Neuronal stem cell (in vitro differentiated cells): Measurements from ENCODE around the gene ULBP3.

Source experiments
- DNase-seq: peaks from one replicate; pipeline ENCODE4 v3.0.0-alpha.2; 2013; ENCODE audit warnings: low spot score
- H2AFZ ChIP-seq: one replicate; pipeline ENCODE4 v1.6.1; 2013; ENCODE audit warnings: mild to moderate bottlenecking, low read length, inconsistent platforms
- H2AK5ac ChIP-seq: 2 replicates; pipeline ENCODE4 v1.6.1; 2013; ENCODE audit warnings: low read depth, mild to moderate bottlenecking, inconsistent platforms, low read length, moderate library complexity, mixed read lengths
- H2BK120ac ChIP-seq: 2 replicates; pipeline ENCODE4 v1.6.1; 2013; ENCODE audit warnings: low read depth, mild to moderate bottlenecking, inconsistent platforms, low read length, moderate library complexity, mixed read lengths
- H2BK12ac ChIP-seq: one replicate; pipeline ENCODE4 v1.6.1; 2013; ENCODE audit warnings: low read length, inconsistent platforms
- H2BK15ac ChIP-seq: 2 replicates; pipeline ENCODE4 v1.6.1; 2013; ENCODE audit warnings: mild to moderate bottlenecking, low read length, inconsistent platforms, mixed read lengths
- H2BK5ac ChIP-seq: one replicate; pipeline ENCODE4 v1.6.1; 2013; ENCODE audit warnings: inconsistent platforms, mild to moderate bottlenecking, low read length, moderate library complexity
- H3K14ac ChIP-seq: one replicate; pipeline ENCODE4 v1.6.1; 2013; ENCODE audit warnings: low read length, inconsistent platforms
- H3K18ac ChIP-seq: 2 replicates; pipeline ENCODE4 v1.6.1; 2013; ENCODE audit warnings: low read length, inconsistent platforms
- H3K23ac ChIP-seq: 2 replicates; pipeline ENCODE4 v1.6.1; 2013; ENCODE audit warnings: low read depth, mild to moderate bottlenecking, mixed read lengths, low read length, inconsistent platforms; ENCODE audit not compliant: poor library complexity
- H3K27ac ChIP-seq: replicated peaks from 3 replicates; pipeline ENCODE4 v1.5.1; 2013; ENCODE audit warnings: low read length, inconsistent platforms
- H3K27me3 ChIP-seq, 3 experiments: 2 replicates each; pipeline ENCODE4 v1.6.1; 2013; ENCODE audit warnings: low read length in 3 of 3, mild to moderate bottlenecking in 2 of 3, inconsistent platforms in 1 of 3, low read depth in 1 of 3, mixed read lengths in 1 of 3, moderate library complexity in 1 of 3; ENCODE audit not compliant: control insufficient read depth in 3 of 3, insufficient read depth in 3 of 3
- H3K36me3 ChIP-seq, 2 donors: replicated peaks in 1 of 2; 2 replicates each; pipeline ENCODE4 v1.6.1; 2013; ENCODE audit warnings: low read length in 2 of 2; ENCODE audit not compliant: control insufficient read depth in 2 of 2, insufficient read depth in 2 of 2
- H3K4ac ChIP-seq: 2 replicates; pipeline ENCODE4 v1.6.1; 2013; ENCODE audit warnings: inconsistent platforms, mild to moderate bottlenecking, low read length, moderate library complexity
- H3K4me1 ChIP-seq, 2 donors: 1 replicate in 1 of 2; 2 replicates in 1 of 2; pipeline ENCODE4 v1.6.1; 2013; ENCODE audit warnings: low read length in 2 of 2, low read depth in 1 of 2; ENCODE audit not compliant: control insufficient read depth in 2 of 2, insufficient read depth in 1 of 2
- H3K4me2 ChIP-seq: one replicate; pipeline ENCODE4 v1.6.1; 2013; ENCODE audit warnings: mild to moderate bottlenecking, low read length, inconsistent platforms; ENCODE audit not compliant: insufficient read depth, poor library complexity, severe bottlenecking
- H3K4me3 ChIP-seq, 2 donors: 2 replicates each; pipeline ENCODE4 v1.5.1; 2013; ENCODE audit warnings: low read length in 2 of 2, mild to moderate bottlenecking in 2 of 2, inconsistent platforms in 1 of 2, moderate library complexity in 1 of 2
- H3K79me1 ChIP-seq: one replicate; pipeline ENCODE4 v1.6.1; 2013; ENCODE audit warnings: low read depth, mild to moderate bottlenecking, inconsistent platforms, low read length, moderate library complexity
- H3K9ac ChIP-seq: one replicate; pipeline ENCODE4 v1.6.1; 2013; ENCODE audit warnings: mild to moderate bottlenecking, low read depth, low read length, inconsistent platforms; ENCODE audit not compliant: poor library complexity
- H3K9me3 ChIP-seq, 2 donors: replicated peaks in 1 of 2; 2 replicates each; pipeline versions ENCODE3 to v1.6.1; 2013; ENCODE audit warnings: low read length in 2 of 2, mild to moderate bottlenecking in 2 of 2, inconsistent platforms in 1 of 2, low read depth in 1 of 2, mixed read lengths in 1 of 2, moderate library complexity in 1 of 2; ENCODE audit not compliant: control insufficient read depth in 2 of 2, insufficient read depth in 1 of 2
- H4K8ac ChIP-seq: one replicate; pipeline ENCODE4 v1.6.1; 2013; ENCODE audit warnings: low read depth, mild to moderate bottlenecking, inconsistent platforms, low read length, moderate library complexity
- H4K91ac ChIP-seq: one replicate; pipeline ENCODE4 v1.6.1; 2013; ENCODE audit warnings: low read length, low read depth, mild to moderate bottlenecking, inconsistent platforms; ENCODE audit not compliant: poor library complexity
- WGBS, 2 donors: extraction: QIAGEN DNeasy Blood & Tissue Kit; methylation state at CpG; one replicate each; pipeline ENCODE4 v1.1.7; 2013; ENCODE audit warnings: missing lambda C conversion rate in 2 of 2, mixed read lengths in 1 of 2; ENCODE audit not compliant: insufficient read length in 2 of 2, insufficient replicate concordance in 1 of 2; ENCODE audit errors: extremely low coverage in 2 of 2; 5-methylcytosine and 5-hydroxymethylcytosine counted together

The ULBP3 gene

DNA sequence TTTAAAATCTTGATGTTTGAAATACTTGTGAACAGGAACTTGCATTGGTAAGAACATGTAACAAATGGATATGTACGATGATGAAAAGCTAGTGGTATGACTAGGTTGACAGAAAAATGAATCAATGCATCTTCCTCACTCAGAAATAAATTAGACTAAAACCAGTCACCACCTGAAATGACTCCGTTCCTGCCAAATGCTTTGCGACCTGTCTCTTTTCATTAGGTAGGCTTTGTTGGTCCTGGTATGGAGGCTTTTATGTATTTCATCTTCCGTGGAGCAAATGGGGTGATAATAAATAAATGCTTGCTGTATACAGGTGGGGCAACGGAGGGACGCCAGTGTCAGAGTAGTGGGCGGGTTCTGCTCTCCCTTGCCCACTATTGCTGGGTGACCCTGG is 17.1 kb upstream of the ULBP3 start:
- no peak for DNase-seq
- Histone ChIP-seq H3K27me3 (no peaks in the 10 kb centered on the region), H2BK15ac (no peak overlapping the region), H4K91ac (no peak overlapping the region), H2BK5ac (no peak overlapping the region), H3K27ac (no peak overlapping the region), H3K14ac (no peak overlapping the region), H3K4ac (no peak overlapping the region), H2BK12ac (no peak overlapping the region), H2AK5ac (no peak overlapping the region), H3K18ac (no peak overlapping the region), H3K4me2 (no peak overlapping the region), H3K9me3 (no peaks in the 10 kb centered on the region), H2BK120ac (no peak overlapping the region), H3K23ac (no peak overlapping the region), H3K79me1 (no peaks in the 10 kb centered on the region), H3K36me3 (no peaks in the 10 kb centered on the region), H3K9ac (no peak overlapping the region), H2AFZ (no peak overlapping the region), H3K4me3 (no peak overlapping the region), H4K8ac (no peak overlapping the region), H3K4me1 (peaks cover 2 to 10% of the 10 kb centered on the region in 2 donors)
- WGBS, 2 donors: no CpG with 5 or more reads among the region's 7 CpGs

DNA sequence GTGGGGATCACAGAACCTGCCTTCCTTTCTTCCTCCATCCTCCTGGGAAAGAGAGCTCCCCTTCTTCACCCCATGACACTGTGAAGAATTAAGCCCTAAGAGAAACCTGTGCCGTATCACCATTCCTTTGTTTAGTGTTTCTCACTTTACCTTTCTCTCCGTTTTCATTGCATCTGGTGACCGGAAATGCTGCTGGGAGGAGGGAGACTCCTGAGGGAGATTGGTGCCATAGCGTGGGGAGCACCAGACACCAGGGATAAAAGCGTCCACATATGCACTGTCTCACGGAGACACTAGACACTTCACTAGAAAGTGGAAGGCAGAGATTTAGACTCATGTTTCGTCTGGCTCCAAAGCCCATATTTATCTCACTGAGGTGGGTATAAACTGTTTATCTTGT is 15.5 kb upstream of the ULBP3 start:
- WGBS, 2 donors: no CpG with 5 or more reads among the region's 7 CpGs
- no peak overlapping the region for H3K9ac ChIP-seq
- no peak overlapping the region for H2BK12ac ChIP-seq
- H3K18ac ChIP-seq: no peak overlapping the region
- H3K4me1 ChIP-seq: peaks cover 4 to 10% of the 10 kb centered on the region in 2 donors
- no peak overlapping the region for H3K27ac ChIP-seq
- H3K4ac ChIP-seq: no peak overlapping the region
- no peak overlapping the region for H3K14ac ChIP-seq
- H3K23ac ChIP-seq: no peak overlapping the region
- H3K79me1 ChIP-seq: no peaks in the 10 kb centered on the region
- H2AFZ ChIP-seq: no peak overlapping the region
- H2BK5ac ChIP-seq: no peak overlapping the region
- H2BK15ac ChIP-seq: no peak overlapping the region
- no peak overlapping the region for H4K8ac ChIP-seq
- no peaks in the 10 kb centered on the region for H3K27me3 ChIP-seq
- no peak overlapping the region for H4K91ac ChIP-seq
- H3K9me3 ChIP-seq: no peaks in the 10 kb centered on the region
- H2AK5ac ChIP-seq: no peak overlapping the region
- no peak for DNase-seq
- H3K4me3 ChIP-seq: no peak overlapping the region
- no peaks in the 10 kb centered on the region for H3K36me3 ChIP-seq
- H3K4me2 ChIP-seq: no peak overlapping the region
- H2BK120ac ChIP-seq: no peak overlapping the region

DNA sequence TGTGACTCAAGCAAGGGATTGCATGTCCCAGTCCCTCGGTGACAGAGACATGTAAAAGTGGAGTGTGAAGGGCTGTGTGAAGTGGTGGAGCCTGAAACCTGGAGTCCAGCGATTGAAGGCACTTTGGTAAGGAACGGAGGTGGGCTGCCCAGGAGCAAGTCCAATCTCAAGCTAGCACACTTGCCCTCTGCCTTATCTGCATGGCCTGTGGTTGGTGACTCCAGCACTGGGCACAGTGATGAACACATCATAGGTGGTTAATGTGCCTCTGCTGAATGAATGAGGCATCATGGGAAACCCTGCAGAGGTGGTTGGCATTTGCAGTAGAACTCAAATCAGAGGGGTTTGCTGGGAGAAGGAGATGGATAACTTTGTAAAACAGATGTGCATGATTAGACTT is 14.9 kb upstream of the ULBP3 start:
- Histone ChIP-seq H4K8ac (no peak overlapping the region), H3K18ac (no peak overlapping the region), H3K36me3 (no peaks in the 10 kb centered on the region), H3K27ac (no peak overlapping the region), H3K4me2 (no peak overlapping the region), H2AK5ac (no peak overlapping the region), H2AFZ (no peak overlapping the region), H3K79me1 (no peaks in the 10 kb centered on the region), H2BK12ac (no peak overlapping the region), H2BK15ac (no peak overlapping the region), H4K91ac (no peak overlapping the region), H3K4ac (no peak overlapping the region), H3K27me3 (no peaks in the 10 kb centered on the region), H3K14ac (no peak overlapping the region), H3K4me3 (no peak overlapping the region), H2BK120ac (no peak overlapping the region), H3K23ac (no peak overlapping the region), H3K9me3 (no peaks in the 10 kb centered on the region), H3K4me1 (peaks cover 4 to 10% of the 10 kb centered on the region in 2 donors), H2BK5ac (no peak overlapping the region), H3K9ac (no peak overlapping the region)
- no peak for DNase-seq
- WGBS, 2 donors: no CpG with 5 or more reads among the region's 3 CpGs

DNA sequence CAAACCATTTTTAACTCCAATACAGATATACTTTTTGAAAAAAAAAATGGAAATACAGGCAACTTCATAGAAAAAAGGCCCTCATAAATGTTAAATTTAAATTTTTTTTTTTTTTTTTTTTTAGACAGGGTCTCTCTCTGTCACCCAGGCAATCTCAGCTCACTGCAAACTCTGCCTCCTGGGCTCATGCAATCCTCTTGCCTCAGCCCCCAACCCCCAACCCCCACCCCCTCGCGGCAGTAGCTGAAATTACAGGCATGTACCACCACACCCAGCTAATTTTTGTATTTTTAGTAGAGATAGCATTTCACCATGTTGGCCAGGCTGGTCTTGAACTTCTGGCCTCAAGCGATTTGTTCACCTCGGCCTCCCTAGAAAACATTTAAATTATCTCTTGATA is 12.8 kb upstream of the ULBP3 start:
- Histone ChIP-seq H3K36me3 (no peaks in the 10 kb centered on the region), H3K27me3 (no peaks in the 10 kb centered on the region), H2BK120ac (no peak overlapping the region), H3K27ac (no peak overlapping the region), H3K9ac (no peak overlapping the region), H4K91ac (no peak overlapping the region), H2BK15ac (no peak overlapping the region), H3K79me1 (no peaks in the 10 kb centered on the region), H3K4me2 (no peak overlapping the region), H3K9me3 (no peaks in the 10 kb centered on the region), H3K4me1 (peaks cover 0 to 2% of the 10 kb centered on the region in 2 donors), H4K8ac (no peak overlapping the region), H2AK5ac (no peak overlapping the region), H3K4me3 (no peak overlapping the region), H2BK5ac (no peak overlapping the region), H3K18ac (no peak overlapping the region), H2AFZ (no peak overlapping the region), H2BK12ac (no peak overlapping the region), H3K4ac (no peak overlapping the region), H3K14ac (no peak overlapping the region), H3K23ac (no peak overlapping the region)
- no CpG with 5 or more reads among the region's 4 CpGs for WGBS, 2 donors
- DNase-seq: no peak
